Globus pallidus (tissue), 1 donor: ENCODE results near the gene SUPT3H.
"Not testable (repeated sequence)": the region's sequence is repeated elsewhere in the genome, so short reads cannot be mapped to it uniquely, and the experiment has no call there.

Source experiments
- DNase-seq: peaks from one replicate; pipeline ENCODE4 v3.0.0-alpha.2; 2015; ENCODE audit warnings: low spot score

SUPT3H gene

GRCh38 chr6:45115696-45116095 lies 262.0 kb downstream of the SUPT3H start:
- DNase-seq, result no peak

- DNase-seq, result no peak
Measured at GRCh38 chr6:45112711-45113110, 265.0 kb downstream of the SUPT3H start.

- DNase-seq, result no peak
Measured at GRCh38 chr6:45109551-45109950, 268.2 kb downstream of the SUPT3H start.

- no peak for DNase-seq
Measured at GRCh38 chr6:45105170-45105820, 272.4 kb downstream of the SUPT3H start.

GRCh38 chr6:45104429-45104828 lies 273.3 kb downstream of the SUPT3H start:
- DNase-seq, result no peak

- no peak for DNase-seq
Measured at GRCh38 chr6:45098256-45098655, 279.5 kb downstream of the SUPT3H start.

- DNase-seq, result no peak
Measured at GRCh38 chr6:45094831-45095230, 282.9 kb downstream of the SUPT3H start.

- no peak for DNase-seq
Measured at GRCh38 chr6:45092135-45092534, 285.6 kb downstream of the SUPT3H start.

GRCh38 chr6:45086360-45087084 lies 291.2 kb downstream of the SUPT3H start:
- DNase-seq, result no peak

- DNase-seq, result no peak
Measured at GRCh38 chr6:45084257-45084656, 293.5 kb downstream of the SUPT3H start.

- DNase-seq, result no peak
Measured at GRCh38 chr6:45082091-45082490, 295.6 kb downstream of the SUPT3H start.

- no peak for DNase-seq
Measured at GRCh38 chr6:45081634-45082033, 296.1 kb downstream of the SUPT3H start.

GRCh38 chr6:45078432-45078831 lies 299.3 kb downstream of the SUPT3H start:
- DNase-seq, result no peak

- DNase-seq, result no peak
Measured at GRCh38 chr6:45076217-45076930, 301.4 kb downstream of the SUPT3H start.

GRCh38 chr6:45075246-45075645 lies 302.5 kb downstream of the SUPT3H start:
- no peak for DNase-seq

- DNase-seq, result no peak
Measured at GRCh38 chr6:45074439-45074838, 303.3 kb downstream of the SUPT3H start.

GRCh38 chr6:45073771-45074170 lies 304.0 kb downstream of the SUPT3H start:
- no peak for DNase-seq

GRCh38 chr6:45072673-45073072 lies 305.1 kb downstream of the SUPT3H start:
- no peak for DNase-seq

- no peak for DNase-seq
Measured at GRCh38 chr6:45072016-45072415, 305.7 kb downstream of the SUPT3H start.

- DNase-seq, result no peak
Measured at GRCh38 chr6:45069091-45069490, 308.6 kb downstream of the SUPT3H start.

GRCh38 chr6:45067446-45067845 lies 310.3 kb downstream of the SUPT3H start:
- DNase-seq, result not testable (repeated sequence)

GRCh38 chr6:45062659-45063058 lies 315.1 kb downstream of the SUPT3H start:
- not testable (repeated sequence) for DNase-seq

- DNase-seq, result no peak
Measured at GRCh38 chr6:45057711-45058110, 320.0 kb downstream of the SUPT3H start.
